Hepatocyte (in vitro differentiated cells): ENCODE measurements around the gene ZNF565.

Source experiments
- EZH2 ChIP-seq: fragments of 200-600 bp; sonication (generic); IDR thresholded peaks from 2 replicates; pipeline ENCODE4 v1.6.1; 2016; ENCODE audit warnings: antibody characterized with exemption, mild to moderate bottlenecking, borderline replicate concordance
- TF ChIP-seq, protein P1 (sequence below): fragments of 200-600 bp; sonication (generic); IDR thresholded peaks from 2 replicates; pipeline ENCODE4 v1.5.1; 2016; ENCODE audit warnings: antibody characterized with exemption, mild to moderate bottlenecking; ENCODE audit not compliant: poor library complexity

DNA sequence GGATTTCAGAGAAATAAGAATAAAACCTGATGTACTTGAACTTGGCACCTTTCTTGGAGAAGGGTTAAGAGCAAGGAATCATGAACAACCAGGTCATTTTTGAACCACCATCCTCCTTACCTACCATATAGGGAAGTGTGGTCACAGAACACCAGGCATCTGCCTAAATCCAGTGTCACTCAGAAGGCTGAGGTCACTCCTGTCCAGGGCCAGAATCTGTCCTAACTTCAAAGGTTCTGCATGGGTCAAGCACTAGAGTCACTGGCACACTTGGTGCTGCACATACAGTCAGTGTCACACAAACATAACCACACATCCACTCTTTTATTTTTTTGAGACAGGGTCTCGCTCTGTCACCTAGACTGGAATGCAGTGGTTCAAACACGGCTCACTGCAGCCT lies 1.6 kb downstream of the ZNF565 start:
- TF ChIP-seq EZH2 = no peak
- TF ChIP-seq, protein P1, sequence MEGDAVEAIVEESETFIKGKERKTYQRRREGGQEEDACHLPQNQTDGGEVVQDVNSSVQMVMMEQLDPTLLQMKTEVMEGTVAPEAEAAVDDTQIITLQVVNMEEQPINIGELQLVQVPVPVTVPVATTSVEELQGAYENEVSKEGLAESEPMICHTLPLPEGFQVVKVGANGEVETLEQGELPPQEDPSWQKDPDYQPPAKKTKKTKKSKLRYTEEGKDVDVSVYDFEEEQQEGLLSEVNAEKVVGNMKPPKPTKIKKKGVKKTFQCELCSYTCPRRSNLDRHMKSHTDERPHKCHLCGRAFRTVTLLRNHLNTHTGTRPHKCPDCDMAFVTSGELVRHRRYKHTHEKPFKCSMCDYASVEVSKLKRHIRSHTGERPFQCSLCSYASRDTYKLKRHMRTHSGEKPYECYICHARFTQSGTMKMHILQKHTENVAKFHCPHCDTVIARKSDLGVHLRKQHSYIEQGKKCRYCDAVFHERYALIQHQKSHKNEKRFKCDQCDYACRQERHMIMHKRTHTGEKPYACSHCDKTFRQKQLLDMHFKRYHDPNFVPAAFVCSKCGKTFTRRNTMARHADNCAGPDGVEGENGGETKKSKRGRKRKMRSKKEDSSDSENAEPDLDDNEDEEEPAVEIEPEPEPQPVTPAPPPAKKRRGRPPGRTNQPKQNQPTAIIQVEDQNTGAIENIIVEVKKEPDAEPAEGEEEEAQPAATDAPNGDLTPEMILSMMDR = no peak
